H1 (cell line): Measurements from ENCODE around the gene PLCL1. TPM values are rescaled to one million over a fixed set of nuclear protein-coding genes. Genes with fewer than 3 reads are reported as not detected.

Experiments used
- SP2 ChIP-seq: IDR thresholded peaks from 2 replicates; pipeline ENCODE4 v1.6.1; 2012; ENCODE audit warnings: mild to moderate bottlenecking, low read length, inconsistent platforms
- TAF7 ChIP-seq: optimal IDR thresholded peaks from 2 replicates; pipeline ENCODE3; 2011; ENCODE audit warnings: low read depth, mild to moderate bottlenecking, inconsistent platforms, low read length, moderate library complexity, borderline replicate concordance
- TCF12 ChIP-seq: IDR thresholded peaks from 2 replicates; pipeline ENCODE4 v1.6.1; 2011; ENCODE audit warnings: low read depth, mild to moderate bottlenecking, low read length
- polyA plus RNA-seq, 7 experiments: library from polyadenylated mRNA; depleted of rRNA in 3 of 7; stranded (reverse) in 5 of 7; unstranded in 2 of 7; fragments of >200 nt in 5 of 7; fragments of 200-250 nt in 2 of 7; gene quantifications; 1 replicate in 5 of 7; 2 replicates in 1 of 7; 4 replicates in 1 of 7; pipeline versions ENCODE4 v1.2.1 to v1.2.3, GENCODE V29; 2011 to 2013; ENCODE audit warnings: missing spikeins in 2 of 7, mixed read lengths in 2 of 7
- total RNA-seq: library from RNA; stranded (reverse); fragmentation: NEBNext Ultra II Directional; extraction: Animal tissue kit (Norgen Biotek cat#: 25700); gene quantifications from 2 replicates; pipeline ENCODE4 v1.2.1, GENCODE V29; 2021

PLCL1 gene
- total and polyA plus RNA-seq, 2 of the 8 experiments (the other 6 are each of a cell fraction or from before 2014, with no cell fraction given) = not detected

- TF ChIP-seq SP2 = no peak
- no peak for TF ChIP-seq TCF12
- TF ChIP-seq TAF7 = no peak
These were observed 140.2 kb downstream of the PLCL1 start (continued) for GRCh38 chr2:197944416-197945096.
